ENCODE data around the gene TRIAP1.

The TRIAP1 gene

GRCh38 chr12:120432772-120433525, 13.2 kb downstream of the TRIAP1 start:
- Histone ChIP-seq H2BK5ac (ENCODE audit: low read length) (no peak overlapping the region), H2BK120ac (ENCODE audit: low read depth, low read length) (no peak overlapping the region), H3K9ac (ENCODE audit: low read length) (no peak overlapping the region), H3K36me3 (ENCODE audit: control insufficient read depth, insufficient read depth, low read length) (no peaks in the 10 kb centered on the region), H3K18ac (ENCODE audit: low read length) (no peak overlapping the region), H3K4me1 (ENCODE audit: control insufficient read depth, low read depth, low read length) (no peaks in the 10 kb centered on the region), H2BK15ac (replicated peaks; ENCODE audit: low read depth) (no peak overlapping the region), H3K56ac (ENCODE audit: low read length) (no peak overlapping the region), H2AK5ac (ENCODE audit: low read length) (no peak overlapping the region), H3K4me2 (ENCODE audit: low read length) (no peak overlapping the region), H4K5ac (ENCODE audit: low read length) (no peak overlapping the region), H3K79me1 (ENCODE audit: low read length) (no peaks in the 10 kb centered on the region), H3K23ac (ENCODE audit: low read length) (no peak overlapping the region), H3K4me3 (ENCODE audit: low read length) (no peak overlapping the region), H3K4ac (ENCODE audit: low read depth, low read length) (no peak overlapping the region), H3K79me2 (ENCODE audit: control insufficient read depth, insufficient read depth, low read length) (no peaks in the 10 kb centered on the region), H3K27ac (ENCODE audit: low read depth, low read length) (no peak overlapping the region), H4K8ac (ENCODE audit: low read depth, low read length) (no peak overlapping the region), H3K27me3 (ENCODE audit: insufficient read depth, low read length, poor library complexity) (no peaks in the 10 kb centered on the region)
- DNase-seq: no peak
- WGBS (ENCODE audit: extremely low coverage, insufficient coverage, low lambda C conversion rate): no CpG with 5 or more reads among the region's 10 CpGs

DNA sequence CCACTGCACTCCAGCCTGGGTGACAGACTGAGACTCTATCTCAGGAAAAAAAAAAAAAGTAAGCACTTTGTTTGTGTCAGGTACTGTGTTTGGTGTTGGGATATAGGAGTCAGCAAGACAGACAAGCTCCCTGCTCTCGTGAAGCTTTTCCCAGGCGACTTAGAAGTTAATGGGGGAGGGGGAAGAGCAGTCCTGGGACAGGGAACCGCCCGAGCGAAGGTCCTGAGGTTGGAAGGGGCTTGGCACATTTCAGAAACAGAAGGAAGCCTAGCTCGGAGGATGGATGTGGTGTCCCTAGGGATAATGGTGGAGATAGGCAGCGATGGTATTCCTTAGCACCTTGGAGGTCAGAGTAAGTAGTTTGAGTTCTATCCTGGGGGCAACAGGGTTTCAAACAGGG, 16.8 kb downstream of the TRIAP1 start:
- Histone ChIP-seq H3K79me2 (ENCODE audit: control insufficient read depth, insufficient read depth, low read length) (no peaks in the 10 kb centered on the region), H2AK5ac (ENCODE audit: low read length) (no peak overlapping the region), H3K4me3 (ENCODE audit: low read length) (no peak overlapping the region), H3K79me1 (ENCODE audit: low read length) (no peaks in the 10 kb centered on the region), H3K27me3 (ENCODE audit: insufficient read depth, low read length, poor library complexity) (no peaks in the 10 kb centered on the region), H4K8ac (ENCODE audit: low read depth, low read length) (no peak overlapping the region), H4K5ac (ENCODE audit: low read length) (no peak overlapping the region), H3K27ac (ENCODE audit: low read depth, low read length) (no peak overlapping the region), H3K4ac (ENCODE audit: low read depth, low read length) (no peak overlapping the region), H2BK120ac (ENCODE audit: low read depth, low read length) (no peak overlapping the region), H3K4me2 (ENCODE audit: low read length) (no peak overlapping the region), H3K23ac (ENCODE audit: low read length) (no peak overlapping the region), H3K9ac (ENCODE audit: low read length) (no peak overlapping the region), H3K36me3 (ENCODE audit: control insufficient read depth, insufficient read depth, low read length) (no peaks in the 10 kb centered on the region), H2BK5ac (ENCODE audit: low read length) (no peak overlapping the region), H3K56ac (ENCODE audit: low read length) (no peak overlapping the region), H3K4me1 (ENCODE audit: control insufficient read depth, low read depth, low read length) (no peaks in the 10 kb centered on the region), H3K18ac (ENCODE audit: low read length) (no peak overlapping the region), H2BK15ac (replicated peaks; ENCODE audit: low read depth) (no peak overlapping the region)
- no CpG with 5 or more reads among the region's 7 CpGs for WGBS (ENCODE audit: extremely low coverage, insufficient coverage, low lambda C conversion rate)
- DNase-seq: no peak

GRCh38 chr12:120428597-120429229, 17.5 kb downstream of the TRIAP1 start:
- WGBS (ENCODE audit: extremely low coverage, insufficient coverage, low lambda C conversion rate): no CpG with 5 or more reads among the region's 8 CpGs
- Histone ChIP-seq H3K4me3 (ENCODE audit: low read length) (no peak overlapping the region), H4K5ac (ENCODE audit: low read length) (no peak overlapping the region), H2BK5ac (ENCODE audit: low read length) (no peak overlapping the region), H3K27ac (ENCODE audit: low read depth, low read length) (no peak overlapping the region), H3K79me2 (ENCODE audit: control insufficient read depth, insufficient read depth, low read length) (no peaks in the 10 kb centered on the region), H3K27me3 (ENCODE audit: insufficient read depth, low read length, poor library complexity) (no peaks in the 10 kb centered on the region), H3K79me1 (ENCODE audit: low read length) (no peaks in the 10 kb centered on the region), H2BK15ac (replicated peaks; ENCODE audit: low read depth) (no peak overlapping the region), H3K56ac (ENCODE audit: low read length) (no peak overlapping the region), H2AK5ac (ENCODE audit: low read length) (no peak overlapping the region), H3K4me2 (ENCODE audit: low read length) (no peak overlapping the region), H2BK120ac (ENCODE audit: low read depth, low read length) (no peak overlapping the region), H3K4me1 (ENCODE audit: control insufficient read depth, low read depth, low read length) (no peaks in the 10 kb centered on the region), H3K18ac (ENCODE audit: low read length) (no peak overlapping the region), H3K23ac (ENCODE audit: low read length) (no peak overlapping the region), H4K8ac (ENCODE audit: low read depth, low read length) (no peak overlapping the region), H3K9ac (ENCODE audit: low read length) (no peak overlapping the region), H3K4ac (ENCODE audit: low read depth, low read length) (no peak overlapping the region), H3K36me3 (ENCODE audit: control insufficient read depth, insufficient read depth, low read length) (no peaks in the 10 kb centered on the region)
- DNase-seq: no peak

DNA sequence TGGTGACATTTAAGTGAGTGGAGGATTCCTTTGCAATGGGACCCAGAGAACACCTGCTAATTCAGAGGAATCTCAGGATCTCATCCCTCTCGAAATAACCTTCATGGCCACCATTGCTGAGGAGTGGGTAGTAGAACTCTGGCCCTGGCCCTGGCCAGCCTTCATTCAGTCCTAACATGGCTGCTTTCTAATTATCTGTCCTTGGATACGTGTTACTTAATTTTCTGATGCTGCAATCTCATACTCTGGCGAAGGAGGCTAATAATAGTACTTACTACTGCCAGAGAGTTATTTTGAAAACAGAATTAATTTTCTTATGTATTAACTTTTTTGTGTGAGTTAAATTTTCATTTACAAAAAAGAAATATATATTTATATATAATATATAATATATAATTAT, 20.4 kb downstream of the TRIAP1 start:
- WGBS (ENCODE audit: extremely low coverage, insufficient coverage, low lambda C conversion rate): no CpG with 5 or more reads among the region's 3 CpGs
- H2BK15ac ChIP-seq (replicated peaks; ENCODE audit: low read depth): no peak overlapping the region

GRCh38 chr12:120422892-120423456, 23.2 kb downstream of the TRIAP1 start:
- no peak overlapping the region for H3K9ac ChIP-seq (ENCODE audit: low read length)
- no peaks in the 10 kb centered on the region for H3K36me3 ChIP-seq (ENCODE audit: control insufficient read depth, insufficient read depth, low read length)
- H3K27me3 ChIP-seq (ENCODE audit: insufficient read depth, low read length, poor library complexity): no peaks in the 10 kb centered on the region
- no peak overlapping the region for H2AK5ac ChIP-seq (ENCODE audit: low read length)
- H3K23ac ChIP-seq (ENCODE audit: low read length): no peak overlapping the region
- no peak overlapping the region for H3K56ac ChIP-seq (ENCODE audit: low read length)
- no peak overlapping the region for H2BK15ac ChIP-seq (replicated peaks; ENCODE audit: low read depth)
- no peak overlapping the region for H3K4ac ChIP-seq (ENCODE audit: low read depth, low read length)
- no peak overlapping the region for H2BK120ac ChIP-seq (ENCODE audit: low read depth, low read length)
- no peaks in the 10 kb centered on the region for H3K79me1 ChIP-seq (ENCODE audit: low read length)
- H4K8ac ChIP-seq (ENCODE audit: low read depth, low read length): no peak overlapping the region
- H3K4me1 ChIP-seq (ENCODE audit: control insufficient read depth, low read depth, low read length): no peaks in the 10 kb centered on the region
- no peak overlapping the region for H3K4me2 ChIP-seq (ENCODE audit: low read length)
- H2BK5ac ChIP-seq (ENCODE audit: low read length): no peak overlapping the region
- H3K79me2 ChIP-seq (ENCODE audit: control insufficient read depth, insufficient read depth, low read length): no peaks in the 10 kb centered on the region
- no peak for DNase-seq
- no peak overlapping the region for H3K4me3 ChIP-seq (ENCODE audit: low read length)
- H3K27ac ChIP-seq (ENCODE audit: low read depth, low read length): no peak overlapping the region
- H4K5ac ChIP-seq (ENCODE audit: low read length): no peak overlapping the region
- H3K18ac ChIP-seq (ENCODE audit: low read length): no peak overlapping the region
- no CpG with 5 or more reads among the region's 7 CpGs for WGBS (ENCODE audit: extremely low coverage, insufficient coverage, low lambda C conversion rate)

More for the DNA sequence above, 20.4 kb downstream of the TRIAP1 start:
- no peak overlapping the region for H3K56ac ChIP-seq (ENCODE audit: low read length)
- H4K8ac ChIP-seq (ENCODE audit: low read depth, low read length): no peak overlapping the region
- H2AK5ac ChIP-seq (ENCODE audit: low read length): no peak overlapping the region
- no peaks in the 10 kb centered on the region for H3K79me2 ChIP-seq (ENCODE audit: control insufficient read depth, insufficient read depth, low read length)
- no peaks in the 10 kb centered on the region for H3K79me1 ChIP-seq (ENCODE audit: low read length)
- no peak for DNase-seq
- no peaks in the 10 kb centered on the region for H3K27me3 ChIP-seq (ENCODE audit: insufficient read depth, low read length, poor library complexity)
- H3K18ac ChIP-seq (ENCODE audit: low read length): no peak overlapping the region
- H3K9ac ChIP-seq (ENCODE audit: low read length): no peak overlapping the region
- no peak overlapping the region for H3K23ac ChIP-seq (ENCODE audit: low read length)
- no peak overlapping the region for H3K27ac ChIP-seq (ENCODE audit: low read depth, low read length)
- H3K36me3 ChIP-seq (ENCODE audit: control insufficient read depth, insufficient read depth, low read length): no peaks in the 10 kb centered on the region
- H2BK120ac ChIP-seq (ENCODE audit: low read depth, low read length): no peak overlapping the region
- H3K4me1 ChIP-seq (ENCODE audit: control insufficient read depth, low read depth, low read length): no peaks in the 10 kb centered on the region
- H2BK5ac ChIP-seq (ENCODE audit: low read length): no peak overlapping the region
- no peak overlapping the region for H4K5ac ChIP-seq (ENCODE audit: low read length)
- H3K4me2 ChIP-seq (ENCODE audit: low read length): no peak overlapping the region
- no peak overlapping the region for H3K4me3 ChIP-seq (ENCODE audit: low read length)
- H3K4ac ChIP-seq (ENCODE audit: low read depth, low read length): no peak overlapping the region

Data from mesendoderm (in vitro differentiated cells).